Measurements from ENCODE around the gene DCDC2C. TPM values are rescaled to one million over a fixed set of nuclear protein-coding genes. Genes with fewer than 3 reads are reported as not detected.
"Not testable (repeated sequence)": the region's sequence is repeated elsewhere in the genome, so short reads cannot be mapped to it uniquely, and the experiment has no call there.

DCDC2C gene
- total RNA-seq, 1 experiment from 2014 or later, result not detected

- DNase-seq (ENCODE audit: low spot score), result no peak
These were observed 68.2 kb downstream of the DCDC2C start for GRCh38 chr2:3771576-3771975.

GRCh38 chr2:3774336-3774735 is 71.0 kb downstream of the DCDC2C start:
- no peak for DNase-seq (ENCODE audit: low spot score)

GRCh38 chr2:3776311-3776710 is 72.9 kb downstream of the DCDC2C start:
- no peak for DNase-seq (ENCODE audit: low spot score)

GRCh38 chr2:3777966-3778365 is 74.6 kb downstream of the DCDC2C start:
- no peak for DNase-seq (ENCODE audit: low spot score)

GRCh38 chr2:3778851-3779495 is 75.6 kb downstream of the DCDC2C start:
- no peak for DNase-seq (ENCODE audit: low spot score)

- DNase-seq (ENCODE audit: low spot score), result no peak
These were observed 76.2 kb downstream of the DCDC2C start for GRCh38 chr2:3779496-3780049.

GRCh38 chr2:3780477-3781402 is 77.4 kb downstream of the DCDC2C start:
- DNase-seq (ENCODE audit: low spot score), result peak; percentile 73

GRCh38 chr2:3784731-3785130 is 81.4 kb downstream of the DCDC2C start:
- DNase-seq (ENCODE audit: low spot score), result no peak

- DNase-seq (ENCODE audit: low spot score), result peak; percentile 50
These were observed 82.0 kb downstream of the DCDC2C start for GRCh38 chr2:3785220-3785889.

- no peak for DNase-seq (ENCODE audit: low spot score)
These were observed 82.5 kb downstream of the DCDC2C start for GRCh38 chr2:3785890-3786273.

GRCh38 chr2:3787768-3788167 is 84.4 kb downstream of the DCDC2C start:
- DNase-seq (ENCODE audit: low spot score), result no peak

GRCh38 chr2:3789256-3789655 is 85.9 kb downstream of the DCDC2C start:
- DNase-seq (ENCODE audit: low spot score), result no peak

GRCh38 chr2:3793249-3793648 is 89.9 kb downstream of the DCDC2C start:
- DNase-seq (ENCODE audit: low spot score), result no peak

GRCh38 chr2:3801506-3801905 is 98.1 kb downstream of the DCDC2C start:
- DNase-seq (ENCODE audit: low spot score), result no peak

- peak; percentile 69 for DNase-seq (ENCODE audit: low spot score)
These were observed 102.0 kb downstream of the DCDC2C start for GRCh38 chr2:3805201-3805939.

GRCh38 chr2:3806168-3806567 is 102.8 kb downstream of the DCDC2C start:
- no peak for DNase-seq (ENCODE audit: low spot score)

- no peak for DNase-seq (ENCODE audit: low spot score)
These were observed 103.4 kb downstream of the DCDC2C start for GRCh38 chr2:3806730-3807129.

GRCh38 chr2:3807853-3808252 is 104.5 kb downstream of the DCDC2C start:
- no peak for DNase-seq (ENCODE audit: low spot score)

GRCh38 chr2:3814706-3815245 is 111.4 kb downstream of the DCDC2C start:
- no peak for DNase-seq (ENCODE audit: low spot score)

- DNase-seq (ENCODE audit: low spot score), result not testable (repeated sequence)
These were observed 113.8 kb downstream of the DCDC2C start for GRCh38 chr2:3817144-3817543.

- DNase-seq (ENCODE audit: low spot score), result no peak
These were observed 120.4 kb downstream of the DCDC2C start for GRCh38 chr2:3823748-3824147.
